GM18951 (cell line): ENCODE results near the gene FANCG.

Experiments
- POLR2A ChIP-seq: IDR thresholded peaks from 4 replicates; pipeline ENCODE4 v1.6.1; 2011; ENCODE audit warnings: mild to moderate bottlenecking; ENCODE audit not compliant: insufficient read length, insufficient read depth; ENCODE audit errors: extremely low read depth
- in situ Hi-C: fragments of 300-500 bp; cut with MboI; formaldehyde crosslinking; loops from one replicate; pipeline ENCODE4 v1.12.0; 2022; ENCODE audit warnings: low sequenced_read_pairs, mixed read lengths, inconsistent platforms; ENCODE audit not compliant: unreplicated experiment

The FANCG gene

DNA sequence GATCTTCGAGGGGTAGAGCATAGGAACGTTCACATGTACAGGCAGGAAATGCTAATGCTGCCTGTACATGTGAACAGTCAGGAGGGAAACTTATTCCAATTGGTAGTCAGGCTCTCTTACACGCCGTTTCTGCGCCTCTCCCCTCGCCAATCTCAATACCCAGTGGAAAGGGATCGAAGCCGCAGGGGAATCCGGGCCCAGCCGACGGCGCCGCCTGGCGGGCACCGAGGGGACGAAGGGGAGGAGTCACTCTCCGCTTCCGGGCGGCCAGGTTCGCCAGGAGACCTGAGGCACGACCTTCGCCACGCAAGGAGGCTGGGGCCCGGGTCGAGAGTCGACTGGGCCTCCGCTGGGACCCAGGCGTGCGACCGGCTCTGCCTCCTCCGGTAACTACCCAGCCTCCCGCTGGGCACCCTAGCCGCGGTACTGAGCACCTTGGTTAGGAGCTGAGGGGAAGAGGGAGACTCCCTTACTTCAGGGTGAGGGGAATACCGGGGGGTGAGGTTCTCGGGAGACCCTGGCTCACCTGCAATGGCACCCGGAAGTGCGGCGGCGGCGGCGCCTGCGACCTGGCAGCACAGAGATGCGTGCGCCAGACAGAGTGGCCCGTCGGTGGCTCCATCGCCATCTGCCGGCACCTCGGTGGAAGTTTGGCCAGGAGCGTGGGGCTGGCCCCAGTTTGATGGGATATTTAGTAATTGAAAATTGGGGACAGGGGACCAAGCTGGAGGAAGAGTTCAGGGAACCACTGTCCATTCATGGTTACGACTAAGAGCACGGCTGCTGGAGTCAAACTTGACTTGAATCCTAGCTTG lies 16.5 kb upstream of the FANCG start, which contains the start of gene PIGO:
PIGO (minus strand) TSS at position 557 of the 815 bp plus-strand sequence. CDS start 1,026 bp downstream, outside the sequence.
- peak; percentile 89 for TF ChIP-seq POLR2A
- in situ Hi-C loops, result no loop called here

DNA sequence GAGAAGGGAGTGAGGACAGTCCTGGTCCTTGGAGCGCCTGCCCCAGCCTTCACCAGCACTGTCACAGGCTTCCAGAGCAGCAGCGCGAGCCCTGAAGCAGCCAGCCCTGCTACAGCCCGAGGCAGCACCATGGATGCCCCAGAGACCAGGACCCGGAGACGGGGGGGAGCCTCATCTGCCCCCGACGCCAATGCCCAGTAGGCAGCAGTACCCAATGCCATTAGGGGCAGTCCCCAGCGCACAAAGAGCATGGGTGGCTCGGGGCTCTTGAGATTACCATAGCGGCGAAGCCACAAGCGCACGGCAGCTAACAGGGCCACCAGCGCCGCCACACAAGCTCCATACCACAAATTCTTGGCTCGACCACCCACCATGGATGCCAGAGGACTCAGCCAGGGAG lies 11.8 kb upstream of the FANCG start:
- TF ChIP-seq POLR2A, result no peak
- in situ Hi-C loops, result no loop called here

- in situ Hi-C loops, result no loop called here
- TF ChIP-seq POLR2A, result no peak
Measured at GRCh38 chr9:35089434-35089833, 9.7 kb upstream of the FANCG start.

DNA sequence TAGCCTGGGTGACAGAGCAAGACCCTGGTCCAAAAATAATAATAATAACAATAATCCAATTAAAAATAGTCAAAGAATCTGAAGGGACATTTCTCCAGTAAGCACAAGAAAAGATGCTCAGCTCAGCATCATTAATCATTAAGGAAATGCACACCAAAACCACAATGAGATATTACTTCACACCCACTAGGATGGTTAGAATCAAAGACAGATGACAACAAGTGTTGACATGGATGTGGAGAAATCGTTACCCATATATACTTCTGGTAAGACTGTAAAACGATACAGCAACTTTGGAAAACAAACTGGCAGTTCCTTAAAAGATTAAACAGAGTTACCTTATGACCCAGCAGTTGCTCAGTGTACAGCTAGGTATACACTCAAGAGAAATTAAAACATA lies 5.3 kb upstream of the FANCG start:
- in situ Hi-C loops, result no loop called here
- no peak for TF ChIP-seq POLR2A

GRCh38 chr9:35079041-35079425 lies 709 bp downstream of the FANCG start:
- TF ChIP-seq POLR2A, result no peak
- in situ Hi-C loops, result no loop called here

DNA sequence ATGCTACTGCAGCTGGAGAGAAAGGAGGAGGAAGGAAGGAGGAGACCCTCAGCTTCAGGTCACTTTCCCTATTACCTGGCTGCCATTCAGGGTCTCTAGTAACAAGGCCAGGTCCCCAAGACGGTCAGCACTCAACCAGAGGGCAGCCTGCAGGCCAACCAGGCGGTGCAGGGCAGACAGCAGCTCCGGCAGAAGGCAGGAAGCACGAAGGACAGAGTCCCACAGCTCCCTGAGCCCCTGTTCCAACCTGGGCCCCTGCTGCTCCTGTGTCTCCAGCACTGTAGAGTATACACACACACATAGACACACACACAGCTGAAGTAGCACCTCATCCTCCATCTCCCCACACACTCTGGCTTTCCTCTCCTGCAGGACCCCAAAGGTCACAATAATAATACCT lies 1.7 kb downstream of the FANCG start:
- in situ Hi-C loops, result no loop called here

DNA sequence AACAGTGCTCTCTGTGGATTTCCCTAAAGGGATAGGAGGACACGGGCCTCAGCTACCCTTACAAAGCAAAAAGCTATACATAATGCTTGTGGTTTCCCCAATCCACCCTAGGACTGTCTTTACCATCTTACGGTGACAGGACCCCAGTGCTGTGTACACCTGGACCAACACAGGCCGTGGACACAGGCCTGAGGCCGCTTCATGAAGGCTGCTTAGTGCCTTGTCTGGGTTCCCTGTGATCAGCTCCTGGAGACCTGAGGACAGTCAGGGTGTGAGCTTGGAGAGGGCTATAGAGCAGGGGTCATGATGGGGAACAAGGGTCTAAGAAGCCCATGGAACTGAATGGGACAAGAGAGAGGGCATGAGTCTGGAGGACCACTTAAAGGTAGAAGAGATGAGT lies 2.9 kb downstream of the FANCG start:
- no peak for TF ChIP-seq POLR2A
- in situ Hi-C loops, result no loop called here

More for the DNA sequence above, 1.7 kb downstream of the FANCG start:
- TF ChIP-seq POLR2A, result no peak

DNA sequence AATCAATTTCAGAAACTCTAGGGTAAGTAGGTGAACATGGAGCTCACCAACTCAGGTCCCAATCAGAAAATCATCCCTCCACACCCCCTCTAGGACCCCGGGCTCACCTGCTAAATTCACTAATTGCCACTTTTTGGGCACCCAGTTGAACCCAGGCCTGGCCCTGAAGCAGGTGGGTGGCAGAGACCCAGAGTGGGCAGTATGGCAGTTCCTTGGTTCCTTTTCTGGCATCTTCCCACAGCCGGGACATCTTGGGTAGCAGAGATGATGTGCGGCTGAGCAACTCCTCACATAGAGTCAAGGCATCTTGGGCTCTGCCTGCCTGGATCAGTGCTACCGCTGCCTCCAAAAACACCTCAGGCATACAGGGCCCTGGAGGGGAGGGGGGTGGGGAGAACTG lies 4.4 kb downstream of the FANCG start:
- no peak for TF ChIP-seq POLR2A
- in situ Hi-C loops, result no loop called here

DNA sequence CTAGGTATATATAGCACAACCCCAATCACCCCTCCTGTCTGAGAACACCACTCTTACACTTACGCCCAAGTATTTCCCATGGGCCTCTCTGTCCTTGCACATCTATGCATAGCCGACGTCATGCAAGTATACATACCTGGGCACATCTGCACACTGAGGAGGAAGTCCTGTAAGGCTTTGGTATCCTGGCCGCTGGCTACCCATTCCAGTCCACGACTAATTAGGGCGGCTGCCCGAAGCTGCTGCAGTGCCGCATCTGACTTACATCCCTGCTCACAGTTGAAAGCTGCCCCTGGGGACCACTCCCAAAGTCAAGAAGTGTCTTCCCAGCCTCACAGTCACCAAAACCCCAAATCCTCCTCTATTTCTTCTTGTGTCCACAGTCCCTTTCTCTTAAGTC lies 5.0 kb downstream of the FANCG start:
- TF ChIP-seq POLR2A, result no peak
- in situ Hi-C loops, result no loop called here

- no peak for TF ChIP-seq POLR2A
- in situ Hi-C loops, result no loop called here
Measured at GRCh38 chr9:35074141-35074540, 5.6 kb downstream of the FANCG start.

GRCh38 chr9:35073279-35073612 lies 6.5 kb downstream of the FANCG start:
- TF ChIP-seq POLR2A, result no peak
- in situ Hi-C loops, result no loop called here

- in situ Hi-C loops, result no loop called here
- TF ChIP-seq POLR2A, result peak; percentile 95
Measured at GRCh38 chr9:35072461-35073278, 7.1 kb downstream of the FANCG start, which contains the start of gene VCP. Gene VCP (minus strand): TSS chr9:35072625. CDS start chr9:35072353, 272 bp downstream.

DNA sequence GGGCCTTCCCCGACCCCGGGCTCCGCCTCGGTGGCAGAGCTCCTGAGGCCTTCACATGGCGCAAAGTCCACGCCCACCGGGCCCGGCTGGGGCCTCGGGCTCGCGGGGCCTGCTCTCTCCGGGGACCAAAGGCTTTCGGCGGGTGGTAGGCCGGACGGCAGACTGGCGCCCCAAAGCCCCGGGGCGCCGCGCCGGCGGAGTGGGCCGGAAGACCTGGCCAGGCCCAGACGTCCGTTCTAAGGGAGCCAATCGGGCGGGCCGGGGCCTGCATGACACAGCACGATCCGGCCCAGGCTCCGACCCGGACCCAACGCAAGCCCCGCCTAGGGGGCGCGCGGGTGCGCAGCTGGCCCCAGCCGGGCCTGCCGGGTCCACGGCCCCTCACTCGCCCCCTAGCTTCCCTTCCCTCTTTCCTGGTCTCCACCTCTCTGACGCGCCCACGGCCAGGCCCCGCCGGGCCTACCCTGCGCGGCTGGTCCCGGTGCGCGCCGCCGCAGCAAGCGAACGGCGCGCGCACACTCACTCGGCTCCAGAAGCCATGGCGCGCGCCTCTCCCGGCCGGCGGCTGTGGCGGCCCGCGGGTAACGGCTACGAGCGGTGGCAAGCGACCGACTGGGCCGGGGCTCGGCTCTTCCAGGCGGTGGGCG lies 7.8 kb downstream of the FANCG start:
- in situ Hi-C loops, result no loop called here
- TF ChIP-seq POLR2A, result peak; percentile 1
